ENCODE results near the gene CORO2B.

- TF ChIP-seq, protein P1, sequence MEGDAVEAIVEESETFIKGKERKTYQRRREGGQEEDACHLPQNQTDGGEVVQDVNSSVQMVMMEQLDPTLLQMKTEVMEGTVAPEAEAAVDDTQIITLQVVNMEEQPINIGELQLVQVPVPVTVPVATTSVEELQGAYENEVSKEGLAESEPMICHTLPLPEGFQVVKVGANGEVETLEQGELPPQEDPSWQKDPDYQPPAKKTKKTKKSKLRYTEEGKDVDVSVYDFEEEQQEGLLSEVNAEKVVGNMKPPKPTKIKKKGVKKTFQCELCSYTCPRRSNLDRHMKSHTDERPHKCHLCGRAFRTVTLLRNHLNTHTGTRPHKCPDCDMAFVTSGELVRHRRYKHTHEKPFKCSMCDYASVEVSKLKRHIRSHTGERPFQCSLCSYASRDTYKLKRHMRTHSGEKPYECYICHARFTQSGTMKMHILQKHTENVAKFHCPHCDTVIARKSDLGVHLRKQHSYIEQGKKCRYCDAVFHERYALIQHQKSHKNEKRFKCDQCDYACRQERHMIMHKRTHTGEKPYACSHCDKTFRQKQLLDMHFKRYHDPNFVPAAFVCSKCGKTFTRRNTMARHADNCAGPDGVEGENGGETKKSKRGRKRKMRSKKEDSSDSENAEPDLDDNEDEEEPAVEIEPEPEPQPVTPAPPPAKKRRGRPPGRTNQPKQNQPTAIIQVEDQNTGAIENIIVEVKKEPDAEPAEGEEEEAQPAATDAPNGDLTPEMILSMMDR (IDR thresholded peaks at IDR 0.05 in 8 of 11, conservative IDR thresholded peaks at IDR 0.05 in 3 of 11) = no peak
- no peak for TF ChIP-seq POLR2AphosphoS5 (IDR thresholded peaks at IDR 0.05)
- no peak for TF ChIP-seq POLR2A (IDR thresholded peaks at IDR 0.05)
Observed at GRCh38 chr15:68653031-68653635, 74.3 kb downstream of the CORO2B start.
